Measurements from ENCODE around the gene DMAC1. TPM values are rescaled to one million over a fixed set of nuclear protein-coding genes. Genes with fewer than 3 reads are reported as not detected.

The DMAC1 gene
- total RNA-seq, 4 donors from 2014 or later, result 9.9 to 17.4 (median 16.4) TPM

DNA sequence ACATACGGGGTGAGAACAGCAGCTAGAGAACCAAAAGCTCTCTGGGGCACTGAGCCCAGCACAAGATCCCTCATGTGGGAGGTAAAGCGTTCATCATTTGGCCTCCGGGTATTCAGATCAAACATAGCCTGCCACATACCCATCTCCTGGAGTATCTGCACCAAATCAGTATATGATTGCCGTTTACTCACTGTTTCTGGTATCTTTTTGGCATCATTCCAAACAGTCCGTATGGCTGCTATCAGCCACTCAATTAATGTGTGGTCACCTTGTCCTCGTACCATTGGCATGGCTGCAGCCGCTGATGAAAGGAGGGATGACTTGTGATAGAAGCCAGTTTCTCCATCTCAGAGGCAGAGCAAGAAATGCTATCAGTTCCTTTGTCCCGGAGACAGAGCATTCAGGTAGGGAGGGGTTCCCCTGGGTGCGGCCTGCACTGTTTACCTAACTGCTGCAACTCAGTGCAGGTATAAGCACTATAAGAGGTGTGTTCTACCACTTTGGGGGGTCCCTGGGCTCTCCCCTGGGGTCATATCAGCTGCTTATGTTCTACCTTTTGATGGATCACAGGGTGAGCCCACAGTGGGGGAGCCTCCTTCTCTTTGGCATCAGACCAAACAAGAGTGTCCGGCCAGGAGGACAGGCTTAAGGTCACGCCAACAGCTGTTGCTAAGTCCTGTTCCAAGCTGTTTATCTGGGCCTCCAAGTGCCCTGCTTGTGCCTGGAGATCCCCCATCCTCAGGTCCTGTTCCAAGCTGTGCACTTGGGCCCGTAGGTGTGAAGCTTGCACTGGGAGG, 9.4 kb downstream of the DMAC1 start:
- Histone ChIP-seq H3K27me3 (no peaks in the 10 kb centered on the region), H3K4me3 (no peak overlapping the region), H3K9me3 (no peaks in the 10 kb centered on the region), H3K4me1 (no peaks in the 10 kb centered on the region), H3K36me3 (peaks cover 0 to 33% (median 22%) of the 10 kb centered on the region in 4 donors), H3K27ac (replicated peaks in 1 of 4) (no peak overlapping the region)
- no peak for DNase-seq (ENCODE audit: extremely low spot score)
- WGBS, result 72% methylated on average over 11 of the region's 12 CpGs
- TF ChIP-seq POLR2AphosphoS5 (IDR thresholded peaks at IDR 0.05) (no peak), POLR2A (IDR thresholded peaks at IDR 0.05; ENCODE audit: low read depth) (no peak), EP300 (IDR thresholded peaks at IDR 0.05) (no peak)
- TF ChIP-seq, protein P1, sequence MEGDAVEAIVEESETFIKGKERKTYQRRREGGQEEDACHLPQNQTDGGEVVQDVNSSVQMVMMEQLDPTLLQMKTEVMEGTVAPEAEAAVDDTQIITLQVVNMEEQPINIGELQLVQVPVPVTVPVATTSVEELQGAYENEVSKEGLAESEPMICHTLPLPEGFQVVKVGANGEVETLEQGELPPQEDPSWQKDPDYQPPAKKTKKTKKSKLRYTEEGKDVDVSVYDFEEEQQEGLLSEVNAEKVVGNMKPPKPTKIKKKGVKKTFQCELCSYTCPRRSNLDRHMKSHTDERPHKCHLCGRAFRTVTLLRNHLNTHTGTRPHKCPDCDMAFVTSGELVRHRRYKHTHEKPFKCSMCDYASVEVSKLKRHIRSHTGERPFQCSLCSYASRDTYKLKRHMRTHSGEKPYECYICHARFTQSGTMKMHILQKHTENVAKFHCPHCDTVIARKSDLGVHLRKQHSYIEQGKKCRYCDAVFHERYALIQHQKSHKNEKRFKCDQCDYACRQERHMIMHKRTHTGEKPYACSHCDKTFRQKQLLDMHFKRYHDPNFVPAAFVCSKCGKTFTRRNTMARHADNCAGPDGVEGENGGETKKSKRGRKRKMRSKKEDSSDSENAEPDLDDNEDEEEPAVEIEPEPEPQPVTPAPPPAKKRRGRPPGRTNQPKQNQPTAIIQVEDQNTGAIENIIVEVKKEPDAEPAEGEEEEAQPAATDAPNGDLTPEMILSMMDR (IDR thresholded peaks at IDR 0.05), result no peak
- intact Hi-C loops (cut with DNase I), result no loop called here

DNA sequence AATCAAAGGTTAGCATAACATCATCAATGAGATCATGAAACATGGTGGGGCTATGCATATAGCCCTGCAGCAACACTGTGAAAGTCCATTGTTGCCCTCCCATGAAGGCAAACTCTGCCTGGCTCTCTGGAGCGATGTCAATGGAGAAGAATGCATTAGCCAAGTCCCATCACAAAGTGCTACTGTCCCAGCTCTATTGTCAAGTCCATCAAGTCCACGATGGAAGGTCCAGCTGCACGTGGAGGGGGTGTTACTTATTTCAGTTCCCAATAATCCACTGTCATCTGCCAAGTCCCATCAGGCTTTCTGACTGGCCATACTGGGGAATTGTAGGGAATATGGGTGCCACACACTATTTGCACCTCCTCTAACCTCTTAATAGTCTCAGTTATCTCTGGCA, 10.8 kb downstream of the DMAC1 start:
- Histone ChIP-seq H3K4me3 (no peak overlapping the region), H3K9me3 (no peaks in the 10 kb centered on the region), H3K4me1 (no peaks in the 10 kb centered on the region), H3K36me3 (peaks cover 0 to 20% (median 10%) of the 10 kb centered on the region in 4 donors), H3K27me3 (no peaks in the 10 kb centered on the region), H3K27ac (replicated peaks in 1 of 4) (no peak overlapping the region)
- WGBS, result 82% methylated on average over 2 of the region's 3 CpGs
- TF ChIP-seq POLR2A (IDR thresholded peaks at IDR 0.05; ENCODE audit: low read depth) (no peak), POLR2AphosphoS5 (IDR thresholded peaks at IDR 0.05) (no peak), EP300 (IDR thresholded peaks at IDR 0.05) (no peak)
- TF ChIP-seq, protein P1 (IDR thresholded peaks at IDR 0.05), result no peak
- DNase-seq (ENCODE audit: extremely low spot score), result no peak
- intact Hi-C loops (cut with DNase I), result no loop called here

DNA sequence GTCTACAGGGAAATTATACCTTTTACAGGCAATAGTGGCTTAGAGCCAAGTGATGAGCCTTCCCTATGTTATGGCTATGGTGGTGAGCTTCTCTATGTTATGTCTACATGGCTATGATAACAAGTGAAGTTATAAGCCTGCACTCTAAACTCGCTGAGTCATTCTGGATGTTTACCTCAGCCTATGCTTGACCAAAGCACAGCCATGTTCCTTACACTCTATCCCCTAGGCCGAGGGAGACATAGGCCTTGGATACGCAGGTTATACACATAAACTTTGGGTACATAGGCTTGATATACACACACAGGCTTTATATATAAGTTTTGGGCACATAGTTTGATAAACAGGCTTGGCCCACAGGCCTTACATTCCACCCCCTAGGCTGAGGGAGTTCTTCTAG, 13.8 kb downstream of the DMAC1 start:
- no peaks in the 10 kb centered on the region for H3K27me3 ChIP-seq
- TF ChIP-seq POLR2A (IDR thresholded peaks at IDR 0.05; ENCODE audit: low read depth) (no peak), EP300 (IDR thresholded peaks at IDR 0.05) (no peak), POLR2AphosphoS5 (IDR thresholded peaks at IDR 0.05) (no peak)
- no peak overlapping the region for H3K4me3 ChIP-seq
- no peak overlapping the region for H3K27ac ChIP-seq (replicated peaks in 1 of 4)
- H3K9me3 ChIP-seq, result no peaks in the 10 kb centered on the region
- DNase-seq (ENCODE audit: extremely low spot score), result no peak
- WGBS, result 88% methylated on average over 3 of the region's 3 CpGs
- no peaks in the 10 kb centered on the region for H3K36me3 ChIP-seq
- H3K4me1 ChIP-seq, result no peaks in the 10 kb centered on the region
- intact Hi-C loops (cut with DNase I), result no loop called here

DNA sequence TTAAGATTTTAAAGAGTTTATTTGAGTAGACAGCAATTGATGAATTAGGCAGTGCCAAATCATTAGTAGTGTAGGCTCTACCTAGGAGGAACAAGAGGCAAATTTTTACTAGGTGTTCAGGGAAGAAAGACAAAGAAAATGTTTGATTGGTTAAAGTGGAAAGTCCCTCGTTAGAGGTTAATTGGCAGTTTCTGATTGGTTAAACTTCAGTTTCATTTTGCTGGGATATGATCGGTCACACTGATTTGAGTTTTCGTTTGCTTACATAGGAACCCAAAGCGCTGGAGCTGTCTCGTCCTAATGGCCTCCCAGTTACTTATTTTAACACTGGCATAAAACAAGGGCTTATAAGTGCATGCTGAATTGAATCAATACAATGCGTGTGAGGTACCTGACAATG, 15.1 kb downstream of the DMAC1 start:
- 89% methylated on average over 6 of the region's 6 CpGs for WGBS
- intact Hi-C loops (cut with DNase I), result no loop called here
- no peaks in the 10 kb centered on the region for H3K27me3 ChIP-seq

DNA sequence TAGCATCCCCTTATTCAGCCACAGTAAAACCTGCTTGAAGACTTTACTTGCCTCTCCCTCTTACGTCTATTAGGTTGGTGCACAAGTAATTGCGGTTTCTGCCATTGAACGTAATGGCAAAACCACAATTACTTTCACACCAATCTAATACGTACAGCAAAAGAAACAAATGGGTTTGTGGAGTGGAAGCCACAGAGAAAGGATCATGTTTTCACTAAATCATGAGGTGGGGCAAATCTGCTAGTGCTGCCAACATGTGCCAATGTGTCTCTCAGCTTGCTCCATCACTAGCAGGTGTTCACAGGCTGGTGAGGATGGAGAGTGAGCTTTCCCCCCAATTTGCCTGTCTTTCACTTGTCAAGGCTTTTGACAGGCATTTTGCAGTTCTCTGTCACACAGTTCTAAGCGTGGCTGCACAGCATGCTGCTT, 15.9 kb downstream of the DMAC1 start:
- Histone ChIP-seq H3K4me3 (no peak overlapping the region), H3K4me1 (no peaks in the 10 kb centered on the region), H3K36me3 (no peaks in the 10 kb centered on the region), H3K27ac (replicated peaks in 1 of 4) (no peak overlapping the region), H3K27me3 (no peaks in the 10 kb centered on the region), H3K9me3 (no peaks in the 10 kb centered on the region)
- no peak for TF ChIP-seq POLR2A (IDR thresholded peaks at IDR 0.05; ENCODE audit: low read depth)
- TF ChIP-seq POLR2AphosphoS5 (IDR thresholded peaks at IDR 0.05), result no peak
- TF ChIP-seq, protein P1 (IDR thresholded peaks at IDR 0.05), result no peak
- TF ChIP-seq EP300 (IDR thresholded peaks at IDR 0.05), result no peak
- intact Hi-C loops (cut with DNase I), result no loop called here
- no peak for DNase-seq (ENCODE audit: extremely low spot score)
- WGBS, result 89% methylated on average over 5 of the region's 5 CpGs

More for the DNA sequence above, 15.1 kb downstream of the DMAC1 start:
- Histone ChIP-seq H3K9me3 (no peaks in the 10 kb centered on the region), H3K4me1 (no peaks in the 10 kb centered on the region), H3K27ac (replicated peaks in 1 of 4) (no peak overlapping the region), H3K4me3 (no peak overlapping the region), H3K36me3 (no peaks in the 10 kb centered on the region)
- no peak for DNase-seq (ENCODE audit: extremely low spot score)
- TF ChIP-seq, protein P1 (IDR thresholded peaks at IDR 0.05), result no peak
- no peak for TF ChIP-seq POLR2A (IDR thresholded peaks at IDR 0.05; ENCODE audit: low read depth)

Data from esophagus muscularis mucosa (tissue), 4 donors.